Keratinocyte (primary cell): Measurements from ENCODE around the gene NDUFV1.

ENCODE experiments used
- EZH2 ChIP-seq: IDR thresholded peaks from one replicate; pipeline ENCODE4 v1.6.1; 2012; ENCODE audit warnings: inconsistent platforms, mild to moderate bottlenecking, low read length, moderate library complexity
- TF ChIP-seq, protein P1 (sequence below), 3 experiments: IDR thresholded peaks in 1 of 3; conservative IDR thresholded peaks in 1 of 3; optimal IDR thresholded peaks in 1 of 3; 2 replicates in 2 of 3; 3 replicates in 1 of 3; pipeline versions ENCODE3 to v1.5.1; 2011; ENCODE audit warnings: low read length in 3 of 3, mild to moderate bottlenecking in 3 of 3, moderate library complexity in 2 of 3, control low read depth in 1 of 3, inconsistent platforms in 1 of 3; ENCODE audit not compliant: insufficient read depth in 2 of 3; ENCODE audit errors: extremely low read depth in 1 of 3

DNA sequence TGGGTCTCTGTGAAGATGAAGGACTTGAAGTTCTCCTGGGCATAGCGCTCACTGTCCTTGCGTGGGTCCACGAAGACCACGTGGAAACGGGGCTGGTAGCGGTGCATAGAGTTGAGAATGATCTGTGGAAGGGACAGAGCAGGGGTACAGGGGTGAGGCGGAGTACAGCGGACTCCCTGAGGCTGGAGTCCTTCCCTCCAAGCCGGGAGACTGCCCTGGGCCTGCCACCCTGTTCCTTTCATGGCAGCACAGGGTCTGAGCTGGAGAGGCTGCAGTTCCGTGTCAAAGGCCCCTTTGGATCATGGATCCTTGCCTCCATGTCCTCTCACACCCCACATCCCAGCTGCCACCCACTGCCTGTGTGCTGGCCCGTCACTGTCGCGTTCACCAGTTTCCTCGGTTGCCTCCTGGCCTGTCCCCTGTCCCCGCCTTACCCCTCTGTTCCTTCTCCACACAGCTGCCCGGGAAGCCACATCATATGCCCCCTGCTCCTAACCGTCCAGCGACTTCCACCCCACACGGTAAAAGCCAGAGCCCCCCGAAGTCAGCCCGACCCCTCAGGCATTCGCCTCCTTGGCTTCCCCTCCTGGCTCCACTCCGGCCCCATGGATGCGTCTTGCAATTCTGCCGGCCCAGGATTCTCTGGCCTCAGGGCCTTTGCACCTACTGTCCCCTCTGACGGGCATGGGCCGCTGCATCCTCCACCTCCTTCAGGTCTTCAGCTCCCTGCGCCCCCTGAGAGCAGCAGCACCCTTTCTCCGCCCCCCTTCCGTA is 26.4 kb downstream of the NDUFV1 start:
- TF ChIP-seq, protein P1, sequence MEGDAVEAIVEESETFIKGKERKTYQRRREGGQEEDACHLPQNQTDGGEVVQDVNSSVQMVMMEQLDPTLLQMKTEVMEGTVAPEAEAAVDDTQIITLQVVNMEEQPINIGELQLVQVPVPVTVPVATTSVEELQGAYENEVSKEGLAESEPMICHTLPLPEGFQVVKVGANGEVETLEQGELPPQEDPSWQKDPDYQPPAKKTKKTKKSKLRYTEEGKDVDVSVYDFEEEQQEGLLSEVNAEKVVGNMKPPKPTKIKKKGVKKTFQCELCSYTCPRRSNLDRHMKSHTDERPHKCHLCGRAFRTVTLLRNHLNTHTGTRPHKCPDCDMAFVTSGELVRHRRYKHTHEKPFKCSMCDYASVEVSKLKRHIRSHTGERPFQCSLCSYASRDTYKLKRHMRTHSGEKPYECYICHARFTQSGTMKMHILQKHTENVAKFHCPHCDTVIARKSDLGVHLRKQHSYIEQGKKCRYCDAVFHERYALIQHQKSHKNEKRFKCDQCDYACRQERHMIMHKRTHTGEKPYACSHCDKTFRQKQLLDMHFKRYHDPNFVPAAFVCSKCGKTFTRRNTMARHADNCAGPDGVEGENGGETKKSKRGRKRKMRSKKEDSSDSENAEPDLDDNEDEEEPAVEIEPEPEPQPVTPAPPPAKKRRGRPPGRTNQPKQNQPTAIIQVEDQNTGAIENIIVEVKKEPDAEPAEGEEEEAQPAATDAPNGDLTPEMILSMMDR (optimal IDR thresholded peaks at IDR 0.05 in 1 of 3, IDR thresholded peaks at IDR 0.05 in 1 of 3, conservative IDR thresholded peaks at IDR 0.05 in 1 of 3; ENCODE audit: extremely low read depth in 1 of 3, insufficient read depth in 2 of 3, low read length in 3 of 3), result no peak
- TF ChIP-seq EZH2, result no peak
